NAMALWA (cell line): Measurements from ENCODE around the gene ZNF747.
"Not testable (repeated sequence)": the region's sequence is repeated elsewhere in the genome, so short reads cannot be mapped to it uniquely, and the experiment has no call there.

Experiments used
- DNase-seq: peaks from one replicate; pipeline ENCODE4 v3.0.0-alpha.2; 2015; ENCODE audit warnings: low spot score

ZNF747 gene

DNA sequence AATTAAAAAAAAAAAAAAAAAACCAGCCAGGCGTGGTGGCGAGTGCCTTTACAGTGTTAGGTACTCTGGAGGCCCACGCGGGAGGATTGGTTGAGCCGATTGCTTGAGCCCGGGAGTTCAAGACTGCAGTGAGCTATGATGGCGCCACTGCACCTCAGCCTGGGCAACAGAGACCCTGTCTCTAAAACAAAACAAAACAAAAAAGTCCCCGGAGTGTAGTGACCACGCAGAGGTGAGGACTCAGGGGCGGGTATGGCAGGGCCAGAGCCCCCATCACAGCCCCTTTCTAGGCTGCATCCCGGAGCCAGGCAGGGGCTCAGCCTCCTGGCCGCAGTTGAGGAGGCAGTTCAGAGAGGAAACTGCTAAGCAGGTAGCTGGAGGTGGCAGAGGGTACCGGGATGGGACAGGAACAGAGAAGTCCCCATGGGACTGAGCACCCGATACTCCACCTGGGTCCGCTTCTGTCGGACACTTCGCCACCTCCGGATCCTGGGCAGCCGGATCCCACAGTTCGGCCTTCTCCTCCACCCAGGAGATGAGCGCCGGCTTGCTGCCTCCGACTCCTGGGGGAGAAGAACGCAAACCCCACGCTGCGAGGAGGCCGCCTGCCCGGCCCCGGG lies 800 bp downstream of the ZNF747 start:
- DNase-seq = peak; percentile 29

DNA sequence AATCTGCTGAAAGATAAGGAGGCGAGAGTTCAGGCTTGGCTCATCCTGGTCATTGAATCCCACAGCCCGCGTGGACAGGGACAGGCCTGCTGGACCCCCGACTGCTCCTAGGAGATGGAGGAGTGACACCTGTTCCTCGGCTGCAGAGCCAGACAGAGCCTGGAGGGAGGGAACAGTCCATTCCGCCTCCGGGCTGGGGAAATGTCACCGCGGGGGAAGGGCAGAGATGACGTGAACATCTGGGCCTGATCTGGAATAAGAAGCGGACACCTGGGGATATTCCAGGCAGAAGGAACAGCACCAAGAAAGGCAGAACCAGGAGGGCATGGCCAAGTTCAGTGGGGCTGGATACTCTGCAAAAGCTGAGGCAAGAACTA lies 1.5 kb downstream of the ZNF747 start:
- no peak for DNase-seq

DNA sequence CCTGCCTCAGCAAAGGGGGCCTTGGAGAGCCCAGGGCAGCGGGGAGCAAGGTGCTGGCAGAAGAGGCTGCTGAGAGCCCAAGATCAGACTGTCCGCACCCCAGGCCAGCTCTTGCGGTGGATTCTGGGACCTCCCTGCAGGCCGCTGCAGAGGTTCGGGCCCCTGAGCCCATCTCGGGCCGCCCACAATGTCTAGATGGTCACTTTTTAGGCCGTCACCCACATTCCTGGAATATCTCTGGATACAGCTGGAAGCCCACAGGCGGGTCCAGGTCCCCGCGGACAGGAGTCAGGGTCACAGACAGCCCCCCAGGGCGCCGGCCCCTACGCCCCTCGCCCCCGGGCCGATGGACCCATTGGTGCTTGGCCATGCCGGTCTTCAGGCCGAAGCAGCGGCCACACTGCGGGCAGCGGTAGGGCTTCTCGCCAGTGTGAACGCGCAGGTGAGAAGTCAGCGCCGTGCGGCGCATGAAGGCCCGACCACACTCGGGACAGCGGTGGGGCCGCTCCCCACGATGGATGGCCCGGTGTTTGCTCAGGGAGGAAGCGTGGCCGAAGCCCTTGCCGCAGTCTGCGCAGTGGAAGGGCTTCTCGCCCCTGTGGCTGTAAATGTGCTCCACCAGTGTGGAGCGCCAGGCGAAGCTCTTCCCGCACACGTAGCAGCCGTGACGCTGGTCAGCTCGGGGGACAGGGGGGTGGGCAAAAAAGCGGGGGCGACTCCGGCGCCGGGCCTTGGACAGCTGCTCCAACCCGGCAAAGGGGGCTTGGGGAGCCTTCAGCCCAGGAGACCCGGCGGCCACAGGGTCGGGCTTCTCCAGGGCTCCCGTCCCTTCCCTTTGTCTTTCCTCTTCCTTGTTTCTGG lies 2.1 kb downstream of the ZNF747 start:
- DNase-seq = no peak

DNA sequence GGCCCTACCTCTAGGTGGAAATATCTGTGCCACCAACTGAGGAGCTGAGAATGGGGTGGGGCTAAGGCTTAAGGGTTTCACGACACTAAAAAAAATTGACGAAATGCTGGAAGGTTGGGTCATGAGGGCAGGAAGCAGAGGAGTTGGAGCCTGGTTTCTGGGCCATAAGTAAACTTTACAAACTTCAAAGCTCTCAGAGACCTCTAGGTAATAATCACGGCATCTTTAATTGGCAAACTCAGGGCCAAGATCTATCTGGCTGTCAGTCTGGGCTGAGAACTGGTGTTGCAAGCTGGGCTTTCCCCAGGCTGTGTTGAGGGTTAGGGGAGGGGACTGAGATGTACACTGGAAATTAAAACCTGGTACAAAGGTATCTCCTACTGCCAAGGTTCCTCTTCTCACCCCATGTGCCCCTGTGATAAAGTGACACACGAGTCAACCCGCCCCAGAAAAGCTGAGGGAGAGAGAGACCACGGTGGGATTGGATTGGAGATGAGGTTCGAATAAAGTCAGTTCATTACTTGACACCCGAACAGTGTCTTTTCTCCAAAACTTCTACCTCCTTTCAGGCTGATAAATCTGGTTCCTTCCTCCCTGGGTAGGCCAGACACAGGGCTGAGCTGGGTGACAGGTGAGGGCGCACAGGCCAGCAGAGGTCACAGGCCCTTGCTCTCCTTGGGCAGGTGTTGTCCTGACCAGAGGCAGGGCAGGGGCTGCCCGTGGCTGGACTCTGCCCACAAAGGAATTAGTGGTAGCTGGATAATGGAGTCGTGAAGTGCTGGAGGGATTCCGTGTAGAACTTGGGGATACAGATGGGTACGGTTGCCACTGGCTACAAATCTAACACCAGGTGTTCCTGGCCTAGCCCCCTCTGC lies 4.3 kb downstream of the ZNF747 start:
- DNase-seq = no peak

DNA sequence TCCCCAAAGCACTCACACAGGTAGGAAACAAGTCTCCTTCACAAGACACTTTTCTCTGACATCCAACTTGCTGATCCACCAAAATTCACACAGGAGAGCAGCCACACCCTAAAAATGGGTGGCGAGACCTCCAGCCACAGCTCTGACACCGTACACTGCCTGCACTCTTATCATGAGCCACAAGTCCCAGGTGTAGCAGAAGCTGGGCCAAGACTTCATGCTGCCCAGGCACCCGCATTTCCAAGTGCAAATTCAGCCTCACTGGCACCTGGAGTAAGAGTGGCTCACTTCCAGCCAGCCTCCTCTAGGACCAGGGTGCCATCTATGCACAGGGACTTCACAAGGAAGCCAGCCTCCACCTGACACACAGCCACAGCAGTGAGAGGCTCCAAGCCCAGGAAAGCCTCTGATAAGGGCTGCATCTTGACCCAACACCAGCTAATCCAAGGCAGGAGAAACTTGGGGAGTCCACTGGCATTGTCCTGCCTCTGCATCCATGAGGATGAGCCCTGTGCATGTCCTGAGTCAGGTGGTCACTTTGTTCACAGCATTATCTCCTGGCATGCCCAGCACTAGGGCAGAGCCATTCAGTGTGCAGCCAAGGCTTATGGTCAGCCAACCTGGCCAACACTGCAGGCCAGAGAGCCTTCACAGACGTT lies 5.7 kb downstream of the ZNF747 start:
- DNase-seq = no peak

DNA sequence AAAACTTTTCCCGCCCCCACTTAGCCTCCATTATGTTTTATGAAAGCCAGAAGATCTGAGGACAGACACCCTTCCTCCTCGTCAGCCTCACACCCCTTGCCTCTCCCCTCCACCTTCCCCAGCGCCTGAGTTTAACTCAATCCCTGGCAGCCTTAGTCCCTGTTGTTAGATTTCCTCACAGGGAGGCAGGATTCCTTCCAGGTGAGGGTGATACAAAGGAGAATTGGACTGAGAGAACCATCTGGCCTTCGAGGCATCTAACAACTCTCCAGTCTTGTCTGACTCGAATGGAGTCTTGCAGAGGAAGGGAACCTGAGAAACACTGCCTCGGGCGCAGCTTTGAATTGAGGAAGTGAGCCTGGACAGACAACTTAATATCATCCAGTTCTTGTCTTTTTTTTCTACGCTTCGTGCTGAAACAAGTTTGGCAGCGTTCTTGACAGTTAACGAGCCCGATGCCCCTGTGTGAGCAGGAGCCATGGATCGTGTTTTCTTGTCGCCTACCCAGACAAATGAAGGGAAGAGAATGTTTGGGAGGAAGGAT lies 7.0 kb downstream of the ZNF747 start:
- DNase-seq = peak; percentile 92

DNA sequence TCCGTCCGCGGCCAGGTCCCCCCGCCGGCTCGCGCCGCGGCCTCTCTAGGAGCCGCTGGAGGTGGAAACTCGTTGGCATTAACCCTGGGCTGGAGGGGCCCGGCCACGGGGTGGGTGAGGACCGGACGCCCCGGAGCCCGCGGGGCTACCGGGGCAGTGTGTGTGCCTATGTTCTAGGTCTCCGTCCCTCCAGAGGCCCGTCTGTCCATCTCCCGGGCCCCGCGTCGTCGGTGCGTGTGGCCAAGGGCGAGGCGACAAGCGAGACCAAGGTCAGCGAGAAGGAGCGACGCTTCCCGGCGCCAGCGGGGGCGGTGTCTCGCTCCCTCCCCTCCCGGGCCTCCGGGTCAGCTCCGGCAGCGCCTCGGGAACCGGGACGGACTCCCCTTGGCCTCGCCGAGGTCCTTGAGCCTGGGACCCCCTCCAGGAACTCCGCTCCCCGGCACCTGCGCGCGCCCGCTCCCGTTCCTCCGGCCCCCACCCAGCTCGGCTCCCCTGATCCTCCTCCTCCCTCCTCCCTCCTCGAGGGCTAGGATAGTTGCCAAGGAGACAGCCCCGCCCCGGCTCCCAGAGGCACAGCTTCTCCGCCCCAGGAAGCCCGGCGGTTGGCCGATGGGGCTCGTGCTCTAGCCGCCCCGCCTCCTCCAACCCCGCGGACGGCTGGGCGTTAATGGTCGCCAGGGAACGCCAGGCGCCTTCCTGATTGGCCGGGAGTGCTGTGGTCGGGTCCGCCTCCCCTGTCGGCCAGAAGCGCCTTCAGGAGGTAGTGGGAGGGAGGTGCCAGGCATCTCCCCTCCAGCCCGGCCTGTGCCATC lies 7.6 kb downstream of the ZNF747 start:
- peak; percentile 97 for DNase-seq

DNA sequence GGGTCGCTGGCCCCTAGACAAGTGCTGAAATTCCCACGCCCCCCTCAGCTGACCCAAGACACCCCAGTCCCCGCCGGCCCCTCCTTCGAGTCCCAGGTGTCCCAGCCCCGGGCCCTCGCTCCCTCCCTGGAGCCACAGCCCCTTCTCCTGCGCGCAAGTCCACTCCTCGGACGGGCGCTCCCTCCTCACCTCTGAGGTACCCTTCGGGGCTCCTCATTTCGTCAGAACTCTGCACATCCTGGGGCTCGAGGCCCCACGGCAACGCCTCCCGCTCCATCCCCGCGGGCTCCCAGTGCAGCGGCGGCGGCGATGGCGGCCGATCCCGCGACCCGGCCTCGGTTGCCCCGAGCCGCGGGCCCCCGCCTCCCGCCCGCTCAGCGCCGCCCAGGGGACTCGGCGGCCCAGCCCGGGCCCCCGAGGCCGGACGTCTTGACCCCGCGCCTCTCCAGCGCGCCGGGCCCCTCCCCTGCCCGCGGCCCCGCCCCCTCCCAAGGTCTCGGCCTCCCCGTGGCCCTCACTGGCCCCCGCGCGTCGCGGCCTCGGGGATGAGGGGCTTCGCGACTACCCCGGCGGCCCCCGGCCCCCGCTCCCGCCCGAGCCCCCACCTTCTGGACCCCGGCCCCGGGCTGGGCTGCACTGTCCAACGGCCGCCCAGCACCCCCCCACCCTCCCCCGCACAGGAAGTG lies 8.4 kb downstream of the ZNF747 start, which contains the start of gene ZNF768:
TSS of gene ZNF768 (minus strand) at position 430 of the 686 bp plus-strand sequence. CDS start at position 277, 153 bp downstream.
- DNase-seq = peak; percentile 31

DNA sequence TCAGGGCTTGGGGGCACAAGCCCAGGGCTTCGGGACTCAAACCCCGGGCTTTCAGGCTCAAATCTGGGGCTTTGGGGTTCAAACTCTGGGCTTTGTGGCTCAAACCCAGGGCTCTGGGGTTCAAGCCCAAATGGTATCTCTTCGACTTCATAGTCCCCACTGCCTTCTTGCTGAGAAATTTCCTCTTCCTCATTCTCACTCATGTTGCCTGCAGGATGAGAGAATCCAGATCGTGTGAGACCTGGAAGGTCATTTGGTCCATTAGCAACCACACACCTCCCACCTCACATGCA lies 8.9 kb downstream of the ZNF747 start:
- no peak for DNase-seq

DNA sequence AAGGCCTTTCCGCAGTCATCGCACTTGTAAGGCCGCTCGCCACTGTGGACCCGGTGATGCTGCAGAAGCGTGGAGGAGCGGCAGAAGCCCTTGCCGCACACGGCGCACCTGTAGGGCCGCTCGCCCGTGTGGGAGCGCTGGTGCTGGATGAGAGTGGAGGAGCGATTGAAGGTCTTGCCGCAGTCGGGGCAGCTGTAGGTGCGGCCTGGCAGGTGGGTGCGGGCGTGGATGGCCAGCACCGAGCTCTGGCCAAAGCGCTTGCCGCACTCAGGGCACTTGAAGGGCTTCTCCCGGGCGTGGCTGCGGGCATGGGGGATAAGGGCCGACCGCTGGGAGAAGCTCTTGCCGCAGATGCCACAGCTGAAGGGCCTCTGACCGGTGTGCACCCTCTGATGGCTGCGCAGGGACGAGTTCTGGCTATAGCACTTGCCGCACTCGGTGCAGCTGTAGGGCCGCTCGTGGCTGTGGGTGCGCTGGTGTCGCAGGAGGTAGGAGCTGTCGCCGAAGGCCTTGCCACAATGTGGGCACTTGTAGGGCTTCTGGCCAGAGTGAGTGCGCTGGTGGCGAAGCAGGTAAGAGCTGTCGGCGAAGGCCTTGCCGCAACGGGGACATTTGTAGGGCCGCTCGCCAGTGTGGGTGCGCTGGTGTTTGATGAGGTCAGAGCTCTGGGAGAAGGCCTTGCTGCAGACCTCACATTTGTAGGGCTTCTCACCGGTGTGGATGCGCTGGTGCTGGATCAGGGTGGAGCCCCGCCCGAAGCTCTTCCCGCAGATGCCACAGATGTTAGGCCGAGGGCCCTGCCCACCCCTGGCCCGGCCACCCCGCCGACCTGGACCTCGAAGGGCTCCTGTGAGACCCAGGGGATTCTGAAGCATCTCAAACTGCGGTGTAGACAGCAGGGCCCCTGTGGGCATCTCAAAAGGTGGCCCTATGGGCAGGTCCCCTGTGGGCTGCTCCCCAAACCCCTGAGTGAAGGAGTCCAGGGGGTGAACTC lies 9.8 kb downstream of the ZNF747 start:
- DNase-seq = no peak

DNA sequence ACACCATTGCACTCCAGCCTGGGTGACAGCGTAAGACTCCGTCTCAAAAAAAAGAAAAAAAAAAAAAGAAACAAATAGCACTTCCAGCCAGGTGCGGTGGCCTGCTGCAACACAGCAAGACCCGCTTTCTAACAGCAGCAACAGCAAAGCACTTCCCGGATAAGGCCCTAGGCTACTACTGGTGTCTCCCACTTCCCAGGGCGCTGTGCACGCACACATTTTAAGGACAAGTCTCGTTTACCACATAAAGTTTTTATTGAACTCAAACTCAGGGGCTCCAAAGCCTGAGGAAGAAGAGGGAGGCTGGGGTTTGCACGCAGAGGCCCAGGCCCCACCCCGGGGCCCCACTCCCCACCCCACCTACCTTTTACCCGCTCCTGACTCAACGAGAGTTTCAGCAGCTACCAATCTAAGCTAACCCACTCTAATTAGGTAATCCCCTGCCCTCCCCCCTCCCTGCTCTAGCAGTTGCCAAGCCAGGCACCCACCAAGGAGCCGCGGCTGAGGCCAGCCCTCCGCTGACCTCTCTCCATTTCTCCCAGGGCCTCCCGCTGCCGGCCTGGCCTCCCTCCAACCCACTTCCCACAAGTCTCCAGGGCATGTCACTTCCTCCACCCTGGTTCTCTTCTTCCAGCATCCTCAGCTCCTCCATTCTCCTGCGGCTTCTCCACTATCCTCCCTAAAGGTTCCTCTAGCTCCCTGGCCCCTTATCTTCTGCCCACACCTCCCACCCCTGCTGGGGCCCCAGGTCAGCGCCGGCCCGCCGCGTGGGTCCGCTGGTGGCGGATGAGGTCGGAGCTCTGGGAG lies 10.7 kb downstream of the ZNF747 start:
- no peak for DNase-seq

DNA sequence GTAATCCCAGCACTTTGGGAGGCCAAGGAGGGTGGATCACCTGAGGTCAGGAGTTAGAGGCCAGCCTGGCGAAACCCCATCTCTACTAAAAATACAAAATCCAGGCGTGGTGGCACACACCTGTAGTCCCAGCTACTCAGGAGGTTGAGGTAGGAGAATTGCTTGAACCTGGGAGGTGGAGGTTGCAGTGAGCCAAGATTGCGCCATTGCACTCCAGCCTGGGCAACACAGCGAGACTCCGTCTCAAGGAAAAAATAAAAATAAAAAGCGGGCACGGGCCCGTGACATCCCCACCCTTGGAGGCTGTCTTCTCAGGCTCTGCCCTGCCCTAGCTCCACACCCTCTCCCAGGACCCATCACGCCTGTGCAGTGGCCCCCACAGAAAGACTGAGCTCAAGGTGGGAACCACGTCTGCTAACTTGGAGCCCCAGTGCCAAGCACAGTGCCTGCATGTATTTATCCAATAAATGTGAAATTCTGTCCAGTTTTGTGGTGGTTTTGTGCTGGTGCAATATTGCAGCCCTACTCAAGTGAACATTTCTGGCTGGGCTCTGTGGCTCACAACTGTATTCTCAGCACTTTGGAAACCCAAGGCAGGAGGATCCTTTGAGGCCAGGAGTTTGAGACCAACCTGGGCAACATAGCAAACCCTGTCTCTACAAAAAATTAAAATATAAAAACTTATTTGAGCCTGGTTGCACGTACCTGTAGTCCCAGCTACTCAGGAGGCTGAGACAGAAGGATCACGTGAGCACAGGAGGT lies 11.8 kb downstream of the ZNF747 start:
- not testable (repeated sequence) for DNase-seq

DNA sequence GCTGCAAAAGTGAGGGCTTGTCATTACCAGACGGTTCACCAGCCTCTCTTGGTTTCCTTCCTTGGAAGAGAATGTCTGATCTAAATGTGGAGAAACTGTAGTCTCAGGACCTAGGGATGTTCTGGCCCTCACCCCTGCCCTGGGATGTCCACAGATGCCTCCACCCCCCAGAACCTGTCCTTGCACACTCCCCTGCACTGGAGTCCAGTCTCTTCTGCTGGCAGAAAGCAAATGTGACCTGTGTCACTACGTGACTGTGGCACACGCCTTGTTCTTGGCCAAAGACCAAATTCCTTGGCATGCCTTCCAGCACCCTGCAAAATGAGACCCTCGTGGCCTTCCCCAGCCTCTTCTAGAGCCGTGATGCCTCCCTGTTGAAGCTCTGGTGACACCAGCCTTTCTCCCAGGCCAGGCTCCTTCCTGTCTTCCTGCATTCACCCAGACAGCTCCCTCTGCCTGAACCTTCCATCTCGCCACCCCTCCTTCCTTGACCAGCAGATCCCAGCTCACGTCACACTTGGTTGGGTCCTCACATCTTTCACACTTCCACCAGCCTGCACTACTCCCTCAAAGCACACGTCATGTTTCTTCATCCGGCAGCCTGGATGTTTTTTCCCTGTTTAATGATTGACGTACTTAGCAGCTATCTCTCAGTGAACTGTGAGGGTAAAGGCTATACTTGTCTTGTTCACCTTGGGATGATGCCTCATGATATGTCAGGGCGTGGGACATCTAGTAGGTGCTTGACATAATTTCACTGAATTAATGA lies 12.6 kb downstream of the ZNF747 start:
- DNase-seq = no peak

DNA sequence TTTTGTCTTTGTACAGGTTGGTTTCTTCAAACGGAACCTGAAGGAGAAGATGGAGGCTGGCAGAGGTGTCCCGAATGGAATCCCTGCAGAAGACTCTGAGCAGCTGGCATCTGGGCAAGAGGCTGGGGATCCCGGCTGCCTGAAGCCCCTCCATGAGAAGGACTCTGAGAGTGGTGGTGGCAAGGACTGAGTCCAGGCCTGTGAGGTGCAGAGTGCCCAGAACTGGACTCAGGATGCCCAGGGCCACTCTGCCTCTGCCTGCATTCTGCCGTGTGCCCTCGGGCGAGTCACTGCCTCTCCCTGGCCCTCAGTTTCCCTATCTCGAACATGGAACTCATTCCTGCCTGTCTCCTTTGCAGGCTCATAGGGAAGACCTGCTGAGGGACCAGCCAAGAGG lies 13.2 kb downstream of the ZNF747 start:
- no peak for DNase-seq

DNA sequence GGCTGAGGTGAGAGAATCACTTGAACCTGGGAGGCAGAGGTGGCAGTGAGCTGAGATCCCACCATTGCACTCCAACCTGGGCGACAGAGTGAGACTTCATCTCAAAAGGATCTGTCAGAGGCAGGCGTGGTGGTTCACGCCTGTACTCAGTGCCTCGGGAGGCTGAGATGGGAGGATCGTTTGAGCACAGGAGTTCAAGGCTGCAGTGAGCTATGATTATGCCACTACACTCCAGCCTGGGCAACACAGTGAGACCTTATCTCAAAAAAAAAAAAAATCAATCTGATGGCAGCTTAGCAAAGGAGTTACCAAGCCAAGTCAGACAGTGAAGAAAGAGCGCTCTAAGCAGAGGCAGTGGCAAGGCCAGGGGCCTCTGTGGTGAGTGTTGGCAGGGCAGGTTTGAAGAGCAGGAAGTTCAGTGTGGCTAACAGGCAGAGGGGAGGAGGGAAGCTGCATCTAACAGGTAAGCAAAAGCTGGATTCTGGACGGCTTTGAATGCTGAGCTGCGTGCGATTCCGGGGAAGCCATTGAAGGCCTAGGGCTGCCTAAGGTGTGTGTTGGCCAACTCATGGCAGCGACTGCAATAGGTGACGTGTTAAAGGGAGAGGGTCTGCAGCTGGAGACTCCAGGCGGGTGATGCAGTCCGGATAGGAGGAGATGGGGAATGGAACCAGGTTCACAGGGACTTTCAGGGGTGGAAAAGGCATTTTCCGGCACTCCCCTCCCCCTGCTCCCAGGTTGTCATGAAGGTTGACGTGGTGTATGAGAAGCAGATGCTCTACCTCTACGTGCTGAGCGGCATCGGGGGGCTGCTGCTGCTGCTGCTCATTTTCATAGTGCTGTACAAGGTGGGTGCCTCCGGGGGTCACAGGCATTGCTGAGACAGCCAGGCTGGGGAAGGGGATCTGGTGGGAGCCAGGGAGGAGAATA lies 15.3 kb downstream of the ZNF747 start:
- no peak for DNase-seq

DNA sequence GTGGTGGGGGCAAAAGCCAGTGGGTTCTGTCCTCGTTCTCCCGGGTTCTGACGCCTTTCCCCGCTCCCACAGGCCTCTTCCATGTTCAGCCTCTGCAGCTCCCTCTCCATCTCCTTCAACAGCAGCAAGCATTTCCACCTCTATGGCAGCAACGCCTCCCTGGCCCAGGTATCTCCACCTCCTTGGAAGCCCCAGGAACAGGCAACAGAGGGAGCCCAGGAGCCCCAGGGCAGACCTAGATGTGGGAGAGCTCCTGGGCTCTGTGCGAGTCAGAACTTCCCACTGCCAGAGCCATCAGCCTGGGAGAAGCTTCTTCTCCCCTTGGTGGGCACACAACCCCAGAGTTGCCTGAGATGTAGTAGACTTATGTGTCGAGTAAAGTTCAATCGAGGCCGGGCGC lies 16.1 kb downstream of the ZNF747 start:
- DNase-seq = no peak
